Femur (tissue), 1 donor: ENCODE measurements around the gene INPP4B.
A peak's percentile ranks its signal among the peaks of the same experiment; 100 is the strongest.
"Not testable (repeated sequence)": the region's sequence is repeated elsewhere in the genome, so short reads cannot be mapped to it uniquely, and the experiment has no call there.

Experiments used
- DNase-seq: peaks from one replicate; pipeline ENCODE4 v3.0.0-alpha.2; 2017

The INPP4B gene

DNA sequence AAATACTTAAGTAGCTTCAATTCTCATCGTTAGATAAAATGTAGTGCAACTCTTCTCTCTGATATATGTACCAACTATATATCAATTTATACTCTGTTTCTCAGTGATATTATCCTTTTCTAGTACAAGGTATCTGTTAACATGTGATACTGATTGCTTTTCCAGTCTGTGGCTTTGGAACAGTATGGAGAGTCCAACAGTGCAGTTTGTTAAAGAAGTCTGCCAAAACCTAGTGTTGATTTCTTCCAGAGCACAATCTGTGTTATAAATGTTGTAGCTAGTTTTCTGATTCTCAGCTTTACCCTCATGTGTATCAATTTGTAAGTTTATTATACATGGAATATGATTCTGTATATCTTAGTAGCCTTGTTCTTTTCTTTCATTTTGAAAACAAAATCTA lies 744.7 kb downstream of the INPP4B start:
- no peak for DNase-seq

DNA sequence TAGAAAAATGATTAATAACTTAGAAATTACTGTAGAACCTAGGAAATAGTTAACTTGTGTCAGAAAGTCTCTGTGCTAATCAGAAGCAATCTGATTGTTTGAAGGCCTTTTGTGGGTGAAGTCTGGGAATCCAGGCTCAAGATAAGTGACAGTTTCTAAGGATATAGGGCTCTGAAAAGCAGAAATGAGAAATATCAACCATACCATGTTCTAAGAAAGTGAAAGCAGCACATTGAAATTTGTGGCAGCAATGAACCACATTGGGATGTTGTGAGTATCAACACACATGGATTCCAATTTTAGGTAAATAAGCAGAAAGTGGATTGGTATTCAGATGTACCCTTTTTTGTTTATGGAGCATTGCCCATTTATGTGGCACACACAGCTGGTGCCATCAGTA lies 745.2 kb downstream of the INPP4B start:
- no peak for DNase-seq

DNA sequence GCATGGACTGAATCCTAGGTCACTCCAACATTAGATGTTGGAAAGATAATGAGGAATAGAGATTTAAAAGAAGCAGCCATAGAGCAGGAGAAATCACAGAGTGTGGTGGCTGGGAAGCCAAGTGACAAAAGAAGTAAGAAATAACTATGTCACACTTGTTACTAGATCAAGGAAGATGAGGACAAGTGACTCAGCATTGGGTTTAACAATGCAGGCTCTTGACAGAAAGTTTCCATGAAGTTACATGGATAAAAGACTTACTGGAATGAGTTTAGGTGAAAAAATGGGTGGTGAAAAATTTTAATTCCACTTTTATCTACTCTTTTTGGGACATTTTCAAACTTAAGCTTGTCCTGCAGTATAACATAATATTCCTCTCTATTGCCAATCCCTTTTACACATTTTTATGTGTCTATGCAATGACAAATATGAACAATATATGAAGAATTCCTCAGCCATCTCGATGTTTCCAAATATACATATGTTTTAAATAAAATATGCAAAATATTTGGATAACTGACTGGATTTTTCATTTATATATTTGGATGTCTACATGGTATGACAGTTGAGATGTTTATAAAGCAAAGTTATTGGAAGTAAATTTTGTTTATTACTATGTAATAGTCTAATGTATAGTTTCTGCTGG lies 747.1 kb downstream of the INPP4B start:
- no peak for DNase-seq

DNA sequence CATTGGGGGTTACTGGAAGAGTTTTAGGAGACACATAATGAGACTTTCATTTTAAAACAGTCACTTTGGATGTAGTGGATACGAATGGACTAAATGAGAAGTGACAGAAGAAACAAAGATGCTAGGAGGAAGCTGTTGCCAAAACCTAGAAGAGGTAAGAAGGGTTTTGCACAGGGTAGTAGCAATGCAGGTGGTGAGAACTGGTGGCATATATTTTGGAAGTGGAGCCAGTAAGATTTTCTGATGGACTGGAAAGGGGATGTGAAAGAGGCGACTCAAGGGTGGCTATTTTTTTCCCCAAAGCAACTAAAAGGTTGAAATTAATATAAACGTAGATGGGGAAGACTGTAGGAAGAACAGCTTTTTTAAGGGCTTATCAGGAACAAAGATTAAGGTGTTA lies 747.7 kb downstream of the INPP4B start:
- no peak for DNase-seq

DNA sequence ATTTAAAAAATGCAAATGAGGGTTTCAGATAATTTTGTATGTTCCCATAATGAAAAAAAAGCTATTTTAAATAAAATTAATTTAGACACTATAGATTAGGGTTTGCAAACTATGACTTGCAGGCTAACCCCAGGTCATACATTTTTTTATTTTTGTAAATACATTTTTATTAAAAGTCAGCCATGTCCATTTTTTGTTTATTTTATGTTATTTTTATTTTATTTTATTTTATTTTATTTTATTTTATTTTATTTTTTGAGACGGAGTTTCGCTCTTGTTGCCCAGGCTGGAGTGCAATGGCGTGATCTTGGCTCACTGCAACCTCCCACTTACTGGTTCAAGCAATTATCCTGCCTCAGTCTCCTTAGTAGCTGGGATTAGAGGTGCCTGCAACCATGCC lies 749.1 kb downstream of the INPP4B start:
- no peak for DNase-seq

DNA sequence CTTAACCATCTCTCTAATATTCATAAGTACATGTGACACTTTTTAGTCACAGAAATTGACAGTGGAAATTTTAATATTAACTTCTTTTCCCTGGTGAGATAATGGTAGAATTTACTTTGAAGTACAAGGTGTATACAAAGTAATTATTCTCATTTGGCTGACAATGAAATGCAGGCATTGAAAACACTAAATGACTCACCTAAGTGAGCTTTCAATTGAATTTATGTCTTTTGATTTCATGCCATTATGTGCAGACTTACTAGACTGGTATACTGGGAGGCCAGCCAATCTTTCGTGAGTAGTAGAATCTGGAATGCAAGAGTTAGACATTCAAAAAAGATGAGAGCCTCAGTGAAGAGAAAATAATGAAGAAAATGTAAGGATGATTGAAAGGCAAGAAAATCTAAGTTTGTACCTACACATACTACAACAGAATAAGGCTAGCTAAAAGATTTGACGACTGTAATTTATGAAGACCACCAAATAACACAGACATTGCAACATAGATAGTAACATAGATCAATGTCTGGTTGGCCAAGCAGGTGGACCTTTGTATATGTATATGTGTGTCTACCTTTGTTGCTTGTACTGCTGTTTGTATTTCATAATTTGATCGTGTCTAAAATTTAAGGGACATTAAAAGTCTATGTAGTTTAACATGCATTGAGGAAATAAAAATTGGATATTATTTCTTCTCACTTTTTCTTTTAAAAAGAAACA lies 750.1 kb downstream of the INPP4B start:
- no peak for DNase-seq

DNA sequence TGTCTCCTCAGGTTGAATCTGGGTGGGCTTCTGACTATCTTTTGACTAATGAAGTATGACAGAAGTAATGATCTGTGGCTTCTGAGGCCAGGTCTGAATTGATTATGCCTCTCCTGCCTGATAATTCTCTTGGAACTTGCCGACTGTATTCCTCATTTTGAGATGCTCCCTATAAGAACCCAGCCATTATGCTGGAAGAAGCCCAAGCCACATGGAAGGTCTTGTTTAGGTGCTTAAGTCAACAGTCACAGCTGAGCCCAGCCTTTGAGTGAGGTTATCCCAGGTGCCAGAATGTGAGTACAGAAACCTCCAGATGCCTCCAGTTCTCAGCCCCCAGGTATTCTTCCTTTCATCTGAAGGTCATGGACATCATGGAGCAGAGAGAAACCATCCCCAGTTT lies 753.2 kb downstream of the INPP4B start:
- DNase-seq = no peak

DNA sequence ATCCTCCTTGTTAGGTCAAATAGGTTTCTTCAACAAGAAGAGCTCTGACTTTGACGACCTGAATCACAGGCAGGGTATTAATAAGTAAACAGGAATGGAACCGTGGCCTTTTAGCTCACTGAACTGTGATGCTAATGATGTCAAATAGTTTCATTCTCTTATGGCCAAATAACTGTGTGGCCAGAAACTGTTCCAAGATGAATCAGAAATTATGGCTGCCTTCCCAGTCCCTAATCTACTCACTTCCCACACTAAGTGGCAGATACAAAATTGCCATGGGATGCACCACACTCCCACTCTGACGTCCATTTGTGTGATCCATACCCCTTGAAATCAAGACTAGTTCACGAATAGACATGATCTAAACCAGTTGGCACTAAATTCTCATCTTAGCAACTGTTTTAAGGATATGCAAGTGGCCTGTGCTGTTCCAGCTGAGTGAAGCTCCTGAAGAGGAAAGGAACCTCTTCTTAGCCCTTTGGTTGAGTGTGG lies 754.4 kb downstream of the INPP4B start:
- no peak for DNase-seq

DNA sequence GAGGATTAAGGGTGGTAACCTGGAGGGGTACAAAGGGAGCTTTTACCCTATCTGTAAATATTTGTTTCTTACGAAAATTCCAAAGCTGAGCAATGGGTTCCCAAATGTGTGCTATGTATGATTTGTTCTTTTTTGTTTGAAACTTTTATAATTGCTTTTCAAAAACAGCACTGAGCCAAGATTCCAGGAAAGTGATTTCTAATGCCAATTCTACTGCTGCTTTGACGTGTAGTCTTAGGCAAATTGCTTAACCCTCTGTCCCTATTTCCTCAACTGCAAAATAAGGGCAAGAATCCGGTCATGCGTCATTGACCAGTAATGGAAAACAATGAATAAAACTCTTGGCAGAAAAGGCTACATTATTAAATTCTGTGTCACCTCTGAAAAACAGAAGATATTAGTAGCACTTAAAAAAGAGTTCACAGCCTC lies 755.0 kb downstream of the INPP4B start:
- no peak for DNase-seq

DNA sequence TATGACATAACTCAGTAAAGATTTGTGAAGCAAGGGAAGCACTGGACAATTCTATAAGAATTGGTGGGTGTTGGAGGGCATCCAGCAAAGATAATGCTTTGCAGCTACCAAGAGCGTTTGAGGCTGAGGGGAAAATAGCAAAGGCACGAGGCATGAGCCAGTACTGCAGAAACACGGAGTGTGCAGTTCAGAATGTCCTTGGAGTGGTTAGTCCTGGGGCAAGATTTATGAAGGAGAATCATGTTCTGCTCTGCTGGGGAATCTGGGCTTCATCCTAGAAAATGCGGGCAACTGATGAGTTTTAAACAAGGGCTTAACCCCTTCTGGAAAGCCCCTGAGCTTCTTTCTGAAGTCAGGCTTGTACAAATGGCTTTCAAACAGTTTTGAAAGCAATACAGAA lies 757.2 kb downstream of the INPP4B start:
- peak; percentile 22 for DNase-seq

DNA sequence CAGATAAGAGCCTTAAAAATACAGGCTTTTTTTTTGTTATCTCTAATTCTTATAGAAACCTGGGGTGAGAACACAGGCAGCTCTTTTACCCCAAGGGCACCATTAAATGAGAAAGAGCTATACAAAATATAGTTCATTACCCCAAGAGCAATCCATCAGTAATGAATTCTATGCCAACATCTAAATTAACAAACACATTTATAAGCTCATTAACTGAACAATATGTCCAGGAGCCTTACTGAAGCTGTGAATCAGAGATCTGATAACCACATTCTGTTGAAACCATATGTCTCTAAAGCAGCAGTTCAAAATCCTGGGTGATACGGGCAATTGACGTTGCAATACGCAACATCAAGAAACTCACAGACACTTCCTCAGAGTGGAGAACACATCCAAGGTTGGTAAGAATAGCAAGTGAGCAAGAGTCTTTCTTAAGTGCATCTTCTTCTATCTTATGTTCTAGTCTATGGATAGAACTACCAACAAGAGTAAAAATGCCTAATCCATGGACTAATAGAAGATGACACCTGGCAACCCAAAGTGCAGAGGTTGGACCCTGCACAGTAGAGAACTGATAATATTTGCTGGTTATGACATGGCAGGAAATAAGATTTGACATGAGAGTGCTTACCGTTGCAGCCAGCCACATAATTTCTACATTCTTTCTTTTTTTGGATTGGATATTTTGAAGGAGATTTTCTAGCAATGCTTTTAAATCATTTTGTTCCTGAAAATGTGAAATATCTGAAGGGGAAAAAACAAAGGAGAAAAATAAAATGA lies 760.4 kb downstream of the INPP4B start:
- no peak for DNase-seq

DNA sequence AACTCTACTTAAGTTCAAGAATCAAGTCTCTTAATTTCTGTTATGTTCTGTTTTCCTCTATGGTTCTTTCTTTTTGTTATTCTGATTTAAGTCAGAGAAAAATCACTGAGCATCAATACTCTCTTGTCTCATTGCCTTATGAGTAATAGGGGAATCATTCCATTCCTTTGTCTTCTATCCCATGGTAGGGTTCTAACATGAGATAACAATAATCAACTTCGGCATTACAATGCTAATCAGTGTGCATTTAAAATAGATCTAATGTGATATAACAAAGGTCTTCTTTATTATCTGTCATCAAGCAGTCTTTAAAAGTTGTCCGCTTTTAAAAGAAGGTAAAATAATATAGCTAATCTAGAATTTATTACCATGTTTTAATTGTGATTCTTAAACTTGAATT lies 762.8 kb downstream of the INPP4B start:
- DNase-seq = no peak

DNA sequence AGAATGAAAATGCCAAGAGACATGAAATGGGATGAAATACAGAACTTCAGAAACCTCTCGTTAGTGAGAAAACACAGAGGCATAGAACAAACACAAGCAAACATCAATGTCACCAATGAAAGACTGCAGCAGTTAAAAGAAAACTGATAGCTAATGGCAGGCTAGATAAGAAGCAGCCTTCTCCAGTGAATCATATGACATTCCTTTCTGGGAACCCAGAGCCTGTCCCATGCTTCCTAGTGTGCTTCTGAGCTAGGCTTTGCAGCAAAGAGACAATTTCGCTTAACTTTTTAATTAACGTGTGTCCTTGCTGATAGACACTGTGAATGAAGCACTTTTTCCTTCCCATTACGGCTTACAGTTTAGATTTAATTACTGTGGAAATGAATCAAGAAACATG lies 765.1 kb downstream of the INPP4B start:
- DNase-seq = no peak

DNA sequence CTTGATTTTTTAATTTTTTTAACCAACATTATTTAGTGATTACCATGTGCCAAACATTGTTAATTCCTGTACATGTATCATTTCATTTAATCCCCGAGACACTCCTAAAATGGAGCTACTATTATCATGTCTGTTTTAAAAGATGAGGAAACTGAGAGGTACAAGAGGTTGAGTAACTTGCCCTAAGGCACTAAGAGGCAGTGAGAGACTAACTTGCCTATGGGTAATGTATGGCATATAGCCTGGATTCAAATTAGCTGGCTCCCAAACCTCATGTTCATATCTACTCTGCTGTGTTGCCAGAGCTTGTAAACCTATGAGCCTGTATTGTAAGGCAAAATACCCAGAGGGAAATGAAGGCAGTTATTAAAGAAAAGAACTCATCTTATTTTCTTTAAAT lies 766.1 kb downstream of the INPP4B start:
- DNase-seq = no peak

DNA sequence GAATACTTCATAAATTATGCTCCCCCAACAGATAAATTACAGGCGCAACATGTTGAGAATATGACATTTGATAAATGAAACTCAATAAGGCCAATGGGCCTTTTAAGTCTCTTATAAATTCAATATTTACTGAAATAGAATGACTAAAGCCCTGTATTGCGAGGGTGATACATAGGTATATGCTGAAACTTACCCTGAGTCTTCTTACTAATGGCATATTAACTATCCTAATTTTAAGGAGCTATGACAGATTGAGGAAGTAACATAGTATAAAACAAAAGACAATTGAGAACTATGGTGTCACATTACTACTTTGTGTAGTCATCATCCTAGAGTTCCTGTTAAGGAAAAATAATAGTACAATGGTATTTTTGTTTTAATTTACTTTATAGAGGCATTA lies 769.1 kb downstream of the INPP4B start:
- DNase-seq = no peak

DNA sequence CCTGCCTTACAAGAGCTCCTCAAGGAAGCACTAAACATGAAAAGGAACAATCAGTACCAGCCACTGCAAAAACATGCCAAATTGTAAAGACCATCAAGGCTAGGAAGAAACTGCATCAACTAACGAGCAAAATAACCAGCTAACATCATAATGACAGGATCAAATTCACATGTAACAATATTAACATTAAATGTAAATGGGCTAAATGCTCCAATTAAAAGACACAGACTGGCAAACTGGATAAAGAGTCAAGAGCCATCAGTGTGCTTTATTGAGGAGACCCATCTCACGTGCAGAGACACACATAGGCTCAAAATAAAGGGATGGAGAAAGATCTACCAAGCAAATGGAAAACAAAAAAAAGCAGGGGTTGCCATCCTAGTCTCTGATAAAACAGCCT lies 777.8 kb downstream of the INPP4B start:
- DNase-seq = not testable (repeated sequence)

DNA sequence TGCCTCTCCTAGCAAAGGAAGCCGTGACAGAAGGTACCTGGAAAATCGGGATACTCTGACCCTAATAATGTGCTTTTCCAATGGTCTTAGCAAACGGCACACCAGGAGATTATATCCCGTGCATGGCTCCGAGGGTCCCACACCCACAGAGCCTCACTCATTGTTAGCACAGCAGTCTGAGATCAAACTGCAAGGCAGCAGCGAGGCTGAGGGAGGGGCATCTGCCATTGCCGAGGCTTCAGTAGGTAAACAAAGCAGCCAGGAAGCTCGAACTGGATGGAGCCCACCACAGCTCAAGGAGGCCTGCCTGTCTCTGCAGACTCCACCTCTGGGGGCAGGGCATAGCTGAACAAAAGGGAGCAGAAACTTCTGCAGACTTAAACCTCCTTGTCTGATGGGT lies 779.5 kb downstream of the INPP4B start:
- not testable (repeated sequence) for DNase-seq

DNA sequence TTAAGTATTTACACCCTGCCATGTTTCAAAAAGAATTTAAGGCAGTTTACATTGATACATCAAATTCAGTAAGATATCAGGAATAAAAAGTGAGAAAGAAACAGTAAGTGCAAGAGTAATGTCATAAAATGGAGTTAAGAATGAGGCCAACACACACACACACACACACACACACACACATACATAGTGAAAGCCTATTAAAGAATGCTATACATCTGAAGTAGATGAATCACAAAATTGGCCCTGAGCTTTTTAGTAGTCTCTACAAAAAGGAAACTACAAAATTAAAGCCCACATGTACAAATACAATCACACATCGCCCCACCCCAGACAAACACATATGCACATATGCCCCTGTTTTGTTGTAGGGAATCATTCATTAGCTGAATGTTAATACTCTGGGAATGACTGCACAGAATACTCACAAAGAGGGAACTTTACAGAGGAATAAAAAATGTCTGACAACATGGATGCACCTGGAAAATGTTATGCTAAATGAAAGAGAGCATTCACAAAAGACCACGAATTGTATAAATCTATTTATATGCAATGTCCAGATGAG lies 780.9 kb downstream of the INPP4B start:
- DNase-seq = no peak

DNA sequence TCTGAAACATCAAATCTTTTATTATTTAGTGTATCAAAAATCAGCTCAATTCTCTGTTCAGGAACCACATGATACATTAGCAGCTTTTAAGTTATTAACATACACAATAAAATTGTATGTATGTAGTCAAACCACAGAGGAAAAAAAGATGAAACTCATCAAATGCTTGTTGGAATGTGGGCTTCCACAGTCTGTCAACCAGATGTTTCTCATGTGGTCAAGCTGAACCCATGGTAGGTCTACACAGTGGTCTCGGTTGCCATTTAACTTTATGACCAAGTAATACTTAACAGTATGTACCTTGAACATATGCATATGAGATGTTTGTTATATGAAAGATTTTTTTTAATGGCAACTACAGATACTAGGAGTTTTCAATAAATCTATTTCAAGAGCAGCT lies 781.9 kb downstream of the INPP4B start:
- DNase-seq = peak; percentile 14

DNA sequence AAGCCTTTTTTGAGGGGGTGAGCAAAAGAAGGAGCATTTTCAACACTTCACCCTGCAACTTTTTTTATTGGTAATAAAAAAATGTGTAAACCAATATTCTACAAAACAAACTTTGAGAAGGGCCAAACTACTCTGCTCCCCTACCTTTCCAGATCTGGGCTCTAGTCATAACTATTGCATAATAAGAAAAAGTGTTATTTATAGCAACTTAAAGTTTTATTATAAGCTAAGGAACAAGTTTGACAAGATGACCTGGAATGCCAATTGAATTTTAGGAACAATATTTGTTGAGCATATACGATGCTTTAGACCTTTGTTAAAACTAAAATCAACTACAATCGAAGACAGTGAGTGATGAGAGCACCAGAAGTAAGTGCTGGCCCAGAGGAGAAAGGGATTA lies 800.1 kb downstream of the INPP4B start:
- DNase-seq = no peak

DNA sequence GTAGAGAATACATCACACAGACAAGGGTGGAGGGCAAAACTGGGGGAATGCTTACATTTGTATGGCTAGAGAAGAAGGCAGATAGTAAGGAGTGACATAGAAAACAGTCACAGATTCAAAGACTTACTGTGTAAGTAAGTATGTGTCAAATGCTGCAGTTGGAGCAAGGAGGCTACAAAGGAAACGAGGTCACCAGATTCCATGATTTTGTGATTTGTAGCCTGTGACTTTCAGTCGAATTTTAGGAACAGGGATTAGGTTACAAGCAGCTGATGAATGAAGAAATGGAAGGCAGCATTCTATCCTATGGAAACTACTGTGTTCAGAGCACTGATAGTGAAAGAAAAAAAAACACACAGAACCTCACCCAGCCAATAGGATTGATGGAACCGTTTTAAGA lies 801.8 kb downstream of the INPP4B start:
- DNase-seq = no peak

DNA sequence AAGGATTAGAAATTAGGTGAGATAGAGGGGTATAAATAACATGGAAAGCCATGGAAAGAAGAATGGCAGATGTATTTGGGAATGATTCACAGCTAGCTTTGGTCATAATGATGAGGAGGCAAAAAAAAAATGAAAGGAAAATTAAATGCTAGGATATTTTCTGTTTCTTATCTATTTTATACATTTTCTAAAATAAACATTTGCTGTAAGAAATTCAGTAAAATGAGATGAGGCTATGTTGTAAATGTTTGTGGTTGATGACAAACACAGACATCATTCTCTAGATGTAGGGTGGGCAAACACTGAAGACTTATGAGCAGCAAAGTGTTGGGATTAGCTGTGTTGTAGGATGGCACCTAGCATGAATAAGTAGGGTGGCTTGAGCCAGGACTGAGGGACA lies 802.6 kb downstream of the INPP4B start:
- no peak for DNase-seq

DNA sequence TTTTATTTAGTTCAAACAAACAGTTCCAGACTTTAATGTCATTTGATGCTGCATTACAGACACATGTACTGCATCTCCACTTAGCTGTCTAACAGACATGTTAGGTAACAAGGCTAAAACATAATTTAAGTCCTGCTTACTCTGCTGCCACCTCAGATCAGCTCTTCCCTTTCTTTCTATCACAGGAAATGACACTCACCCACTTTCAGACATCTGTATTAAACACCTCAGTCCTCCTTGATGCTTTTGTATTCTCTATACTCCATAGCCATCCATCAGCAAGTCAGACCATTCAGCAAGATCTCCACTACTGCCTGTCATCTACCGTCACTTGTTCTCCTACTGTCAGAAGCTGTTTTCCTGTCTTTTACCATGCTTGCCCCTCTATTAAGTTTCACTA lies 804.3 kb downstream of the INPP4B start:
- no peak for DNase-seq

DNA sequence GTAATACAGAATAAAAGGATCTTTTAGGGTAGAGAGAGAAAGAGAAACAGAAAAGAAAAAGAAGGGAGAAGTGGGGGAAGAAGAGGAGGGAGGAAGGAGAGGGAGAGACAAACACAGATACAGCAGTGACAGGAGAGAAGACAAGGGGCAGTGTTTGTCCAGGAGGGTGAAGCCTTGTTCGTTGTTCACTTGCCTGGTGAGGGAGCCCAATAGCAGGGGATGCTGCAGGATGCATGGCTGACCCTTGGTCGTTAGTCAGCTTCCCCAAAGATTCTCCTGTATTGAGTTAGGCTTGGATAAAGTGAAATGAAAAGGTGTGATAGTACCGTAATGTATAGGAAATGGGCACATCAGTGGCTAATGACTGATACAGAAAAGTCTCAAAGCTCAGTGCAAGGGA lies 806.1 kb downstream of the INPP4B start:
- no peak for DNase-seq
